Neutrophil (primary cell): ENCODE results near the gene NDUFB10.

Experiments
- H3K27ac ChIP-seq: fragments of 200-600 bp; sonication (generic); 2 replicates; pipeline ENCODE4 v1.5.1; 2016; ENCODE audit warnings: mild to moderate bottlenecking, moderate library complexity
- H3K27me3 ChIP-seq: fragments of 200-600 bp; sonication (generic); 2 replicates; pipeline ENCODE4 v1.6.0; 2016; ENCODE audit warnings: mild to moderate bottlenecking
- H3K36me3 ChIP-seq: fragments of 200-600 bp; sonication (generic); 2 replicates; pipeline ENCODE4 v1.5.1; 2017
- H3K4me1 ChIP-seq, 2 experiments: fragments of 200-600 bp in 1 of 2; sonication (generic) in 1 of 2; 1 replicate in 1 of 2; 2 replicates in 1 of 2; pipeline versions ENCODE4 v1.5.1 to v1.6.1; 2013 to 2016; ENCODE audit warnings: low read depth in 1 of 2, low read length in 1 of 2, mild to moderate bottlenecking in 1 of 2, moderate library complexity in 1 of 2; ENCODE audit not compliant: control insufficient read depth in 1 of 2, insufficient read depth in 1 of 2
- H3K4me3 ChIP-seq, 2 experiments: fragments of 200-600 bp in 1 of 2; sonication (generic) in 1 of 2; 1 replicate in 1 of 2; 2 replicates in 1 of 2; pipeline ENCODE4 v1.5.1; 2013 to 2016; ENCODE audit warnings: low read depth in 1 of 2, low read length in 1 of 2, mild to moderate bottlenecking in 1 of 2, moderate library complexity in 1 of 2
- H3K9me3 ChIP-seq: fragments of 200-600 bp; sonication (generic); 2 replicates; pipeline ENCODE4 v1.5.1; 2016
- CTCF ChIP-seq: fragments of 200-600 bp; sonication (generic); IDR thresholded peaks from 2 replicates; pipeline ENCODE4 v1.5.1; 2016; ENCODE audit warnings: antibody characterized with exemption

NDUFB10 gene

DNA sequence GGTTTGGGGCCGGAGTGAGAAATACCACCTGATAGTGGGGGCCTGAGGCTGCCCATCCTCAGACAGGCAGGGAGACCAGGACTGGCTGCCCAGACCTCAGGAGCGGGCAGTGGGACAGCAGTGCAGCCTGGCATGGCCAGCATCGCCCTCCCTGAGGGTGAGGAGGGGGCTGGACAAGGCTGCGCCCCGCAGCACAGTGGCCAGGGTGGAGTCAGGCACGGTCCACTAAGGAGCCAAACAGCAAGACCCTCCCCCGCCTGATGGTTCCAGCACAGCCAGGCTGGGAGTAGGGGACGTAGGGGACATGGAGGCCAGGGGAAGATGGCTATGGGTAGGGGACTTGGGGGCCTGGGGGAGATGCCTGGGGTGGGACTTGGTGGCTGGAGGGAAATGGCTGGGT is 47.0 kb downstream of the NDUFB10 start:
- H3K4me3 ChIP-seq: no peak overlapping the region
- TF ChIP-seq CTCF: no peak
- H3K4me1 ChIP-seq: peaks cover 36 to 52% of the 10 kb centered on the region in 2 experiments
- no peaks in the 10 kb centered on the region for H3K9me3 ChIP-seq
- H3K27me3 ChIP-seq: peaks cover 6% of the 10 kb centered on the region
- peaks cover 20% of the 10 kb centered on the region for H3K36me3 ChIP-seq
- no peak overlapping the region for H3K27ac ChIP-seq

DNA sequence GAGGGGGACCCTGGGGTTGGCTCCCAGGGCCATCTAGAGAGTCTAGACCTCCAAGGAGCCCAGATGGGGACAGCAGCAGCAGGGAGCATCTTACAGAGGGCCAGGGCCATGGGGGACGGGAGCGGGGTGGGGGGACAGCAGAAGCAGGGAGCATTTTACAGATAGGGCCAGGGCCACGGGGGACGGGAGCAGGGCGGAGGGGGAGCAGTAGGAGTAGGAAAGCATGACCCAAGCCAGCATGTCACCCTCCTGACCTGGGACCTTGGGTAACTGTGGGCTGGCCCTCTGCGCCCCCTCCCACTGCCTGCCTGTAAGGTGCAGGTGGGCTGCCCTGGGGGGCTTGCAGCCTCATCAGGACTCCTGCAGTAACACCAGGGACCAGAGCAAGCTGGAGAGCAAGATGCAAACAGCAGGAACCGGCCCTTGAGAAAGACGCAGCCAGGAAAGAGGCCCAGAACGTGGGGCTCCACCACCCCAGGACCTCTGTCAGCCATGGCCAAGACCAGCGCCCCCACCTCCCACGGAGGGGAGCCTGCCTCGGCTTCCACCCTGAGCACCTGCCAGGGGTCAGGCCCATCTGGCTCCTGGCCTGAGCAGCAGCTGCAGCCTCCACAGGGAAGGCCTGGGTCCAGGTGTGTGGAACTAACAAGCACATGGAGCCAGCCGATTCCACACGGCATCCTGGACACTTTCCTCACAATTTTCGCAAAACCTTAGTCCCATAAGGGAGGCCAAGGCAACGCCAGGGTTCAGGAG is 47.9 kb downstream of the NDUFB10 start:
- no peak overlapping the region for H3K27ac ChIP-seq

GRCh38 chr16:2008009-2008526 is 48.7 kb downstream of the NDUFB10 start:
- Histone ChIP-seq H3K27me3 (peaks cover 6% of the 10 kb centered on the region), H3K36me3 (peaks cover 3% of the 10 kb centered on the region), H3K4me1 (peaks cover 36 to 52% of the 10 kb centered on the region in 2 experiments), H3K4me3 (peak overlapping the region in 1 of 2 experiments; percentile 77), H3K9me3 (no peaks in the 10 kb centered on the region), H3K27ac (no peak overlapping the region)
- TF ChIP-seq CTCF: no peak

More for the DNA sequence above, 47.9 kb downstream of the NDUFB10 start:
- Histone ChIP-seq H3K36me3 (peaks cover 11% of the 10 kb centered on the region), H3K27me3 (peaks cover 6% of the 10 kb centered on the region), H3K4me3 (no peak overlapping the region), H3K4me1 (peaks cover 36 to 52% of the 10 kb centered on the region in 2 experiments), H3K9me3 (no peaks in the 10 kb centered on the region)
- no peak for TF ChIP-seq CTCF

DNA sequence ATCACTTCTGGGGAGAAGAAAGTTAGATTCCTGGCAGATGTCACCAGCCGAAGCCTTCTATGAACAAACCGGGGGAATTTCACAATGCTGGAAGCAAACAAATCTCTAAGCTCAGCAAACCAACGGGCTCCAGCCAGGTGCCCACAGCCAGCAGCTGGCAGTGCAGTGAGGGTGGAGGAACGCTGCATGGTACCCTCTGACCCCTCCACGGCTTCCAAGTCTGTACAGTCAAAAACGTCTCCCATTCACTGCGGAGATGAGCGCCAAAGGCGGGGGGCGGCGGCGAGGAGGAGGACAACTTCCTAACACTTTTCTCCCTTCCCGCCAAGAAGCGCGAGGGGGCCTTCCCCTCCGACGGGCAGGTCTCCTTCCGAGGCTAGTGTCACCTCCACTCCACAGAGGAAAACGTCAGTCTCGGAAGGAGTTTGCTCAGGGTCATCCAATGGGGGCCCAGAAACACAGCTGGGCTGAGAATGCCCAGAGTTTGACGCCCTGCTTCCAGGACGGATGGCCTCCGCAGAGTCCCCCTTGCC is 49.4 kb downstream of the NDUFB10 start:
- Histone ChIP-seq H3K27ac (peak overlapping the region; percentile 72), H3K9me3 (no peaks in the 10 kb centered on the region), H3K27me3 (peaks cover 6% of the 10 kb centered on the region), H3K4me1 (peaks cover 36 to 49% of the 10 kb centered on the region in 2 experiments), H3K4me3 (peak overlapping the region; percentile 77 to 82), H3K36me3 (no peaks in the 10 kb centered on the region)
- no peak for TF ChIP-seq CTCF

DNA sequence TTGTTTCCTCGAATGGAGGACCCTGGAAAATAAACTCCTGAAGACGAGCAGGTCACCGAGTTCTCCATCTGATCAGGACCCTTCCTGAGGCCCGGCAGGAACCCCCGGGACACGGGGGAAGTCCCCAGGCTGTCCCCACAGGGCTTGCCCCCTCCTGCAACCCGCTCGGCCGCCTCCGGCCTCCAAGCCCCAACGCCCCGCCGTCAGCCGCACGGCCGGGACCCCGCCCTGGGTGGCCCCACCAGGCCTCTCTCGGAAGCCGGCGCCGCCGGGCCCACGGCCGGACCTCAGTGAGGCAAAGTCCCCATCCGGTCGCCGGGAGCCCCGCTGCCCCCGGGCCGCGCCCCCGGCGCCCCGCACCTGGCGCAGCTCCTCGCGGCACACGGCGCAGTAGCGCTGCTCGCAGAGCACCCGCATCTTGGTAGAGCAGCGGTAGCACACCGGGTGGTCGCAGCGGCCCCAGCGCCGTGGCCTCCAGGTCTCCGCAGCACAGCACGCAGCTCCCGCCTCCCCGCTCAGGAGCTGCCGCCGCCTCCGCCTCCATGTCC is 49.9 kb downstream of the NDUFB10 start:
- Histone ChIP-seq H3K4me3 (peak overlapping the region; percentile 77 to 82), H3K9me3 (no peaks in the 10 kb centered on the region), H3K36me3 (no peaks in the 10 kb centered on the region), H3K27ac (peak overlapping the region; percentile 72), H3K27me3 (peaks cover 6% of the 10 kb centered on the region), H3K4me1 (peaks cover 31 to 44% of the 10 kb centered on the region in 2 experiments)
- no peak for TF ChIP-seq CTCF
